HepG2 (cell line): ENCODE results near the gene PCSK2. TPM values are rescaled to one million over a fixed set of nuclear protein-coding genes. Genes with fewer than 3 reads are reported as not detected.

ENCODE experiments used
- ATAC-seq: fragments of 200-7000 bp; cut with Tn5 transposase; 3 replicates; pipeline ENCODE4 v1.9.1; 2020; ENCODE audit warnings: mild to moderate bottlenecking, moderate library complexity
- BruUV-seq: library from RNA; stranded (reverse); fragments of 400-500 nt; replicated peaks from 2 replicates; lab custom pipeline; 2021; lab: Mats Ljungman, UMichigan
- CTCF ChIA-PET: fragments of 300-600 bp; formaldehyde crosslinking; extraction: SDS; loops from one replicate; lab custom pipeline; 2021; ENCODE audit warnings: low total read pairs, inconsistent platforms, low intra/inter-chr PET ratio; lab: Yijun Ruan, JAX
- POLR2A ChIA-PET: fragments of 350-600 bp; sonication (Branson Sonifier 250); formaldehyde crosslinking; loops from one replicate; lab custom pipeline; 2020; ENCODE audit warnings: antibody characterized with exemption, inconsistent platforms; lab: Yijun Ruan, JAX
- DNase-seq: peaks from one replicate; pipeline ENCODE4 v3.0.0-alpha.2; 2015; ENCODE audit warnings: low spot score
- FAIRE-seq: peaks from 3 replicates; lab custom pipeline; 2011; peaks lifted over from hg19 to GRCh38; lab: Jason Lieb, UNC
- H2AFZ ChIP-seq: one replicate; pipeline ENCODE4 v1.6.1; 2011; ENCODE audit warnings: low read length, inconsistent platforms
- H3K27ac ChIP-seq: fragments of 300-600 bp; 3 replicates; pipeline ENCODE4 v1.8.0; 2011; ENCODE audit warnings: mixed run types, mild to moderate bottlenecking, mixed read lengths, low read length, inconsistent platforms; ENCODE audit not compliant: insufficient read depth; ENCODE audit errors: extremely low read length
- H3K27me3 ChIP-seq, 2 experiments: fragments of 200-600 bp in 1 of 2; 2 replicates in 1 of 2; 3 replicates in 1 of 2; pipeline versions ENCODE4 v1.6.0 to v1.8.0; 2011; ENCODE audit warnings: low read length in 2 of 2, mild to moderate bottlenecking in 2 of 2, moderate library complexity in 2 of 2, inconsistent platforms in 1 of 2; ENCODE audit not compliant: insufficient read depth in 2 of 2, control insufficient read depth in 1 of 2
- H3K36me3 ChIP-seq, 2 experiments: fragments of 200-600 bp in 1 of 2; replicated peaks in 1 of 2; 2 replicates in 1 of 2; 3 replicates in 1 of 2; pipeline versions ENCODE4 v1.5.1 to v1.8.0; 2011; ENCODE audit warnings: low read length in 2 of 2, inconsistent platforms in 1 of 2; ENCODE audit not compliant: insufficient read depth in 2 of 2, control insufficient read depth in 1 of 2
- H3K4me1 ChIP-seq: 2 replicates; pipeline ENCODE4 v1.5.1; 2012; ENCODE audit warnings: low read length, inconsistent platforms; ENCODE audit not compliant: insufficient read depth
- H3K4me2 ChIP-seq: 2 replicates; pipeline ENCODE4 v1.6.0; 2011; ENCODE audit warnings: low read depth, low read length, inconsistent platforms
- H3K4me3 ChIP-seq, 3 experiments: fragments of 200-600 bp in 1 of 3; sonication (generic), shearing (Covaris generic) in 1 of 3; replicated peaks in 1 of 3; 2 replicates each; pipeline ENCODE4 v1.5.1; 2011 to 2016; ENCODE audit warnings: low read length in 3 of 3, inconsistent platforms in 2 of 3, low read depth in 2 of 3, mild to moderate bottlenecking in 2 of 3, control low read depth in 1 of 3, mixed read lengths in 1 of 3; ENCODE audit not compliant: insufficient read depth in 1 of 3
- H3K79me2 ChIP-seq: one replicate; pipeline ENCODE4 v1.6.1; 2011; ENCODE audit warnings: low read length, inconsistent platforms; ENCODE audit not compliant: insufficient read depth
- H3K9ac ChIP-seq: 2 replicates; pipeline ENCODE4 v1.6.0; 2011; ENCODE audit warnings: mild to moderate bottlenecking, low read depth, low read length, inconsistent platforms; ENCODE audit not compliant: insufficient read depth
- H3K9me3 ChIP-seq: 2 replicates; pipeline ENCODE4 v1.5.1; 2012; ENCODE audit warnings: mild to moderate bottlenecking, low read length
- H4K20me1 ChIP-seq: 2 replicates; pipeline ENCODE4 v1.6.0; 2011; ENCODE audit warnings: inconsistent platforms, mild to moderate bottlenecking, low read length, moderate library complexity; ENCODE audit not compliant: insufficient read depth
- CREB1 ChIP-seq, 2 experiments: fragments of 450-650 bp in 1 of 2; IDR thresholded peaks; 2 replicates each; pipeline ENCODE4 v1.6.1; 2016 to 2017; ENCODE audit warnings: control low read depth in 1 of 2, mild to moderate bottlenecking in 1 of 2, missing compliant biosample characterization in 1 of 2, missing genetic modification characterization in 1 of 2
- EP300 ChIP-seq, 3 experiments: sonication (generic) in 1 of 3; formaldehyde crosslinking in 1 of 3; IDR thresholded peaks; 2 replicates each; pipeline versions ENCODE4 v1.5.1 to v1.6.1; 2011 to 2020; ENCODE audit warnings: low read depth in 2 of 3, low read length in 2 of 3, borderline replicate concordance in 1 of 3, improper control_type of control experiment in 1 of 3, mild to moderate bottlenecking in 1 of 3, missing genetic modification reagents in 1 of 3, moderate library complexity in 1 of 3
- FOXK2 ChIP-seq: fragments of 450-650 bp; IDR thresholded peaks from 2 replicates; pipeline ENCODE4 v1.6.1; 2016
- HOXA3 ChIP-seq: sonication (generic); formaldehyde crosslinking; IDR thresholded peaks from 2 replicates; pipeline ENCODE4 v1.5.0; 2020; ENCODE audit warnings: missing genetic modification reagents
- KAT2B ChIP-seq: fragments of 150-350 bp; IDR thresholded peaks from 2 replicates; pipeline ENCODE4 v1.6.1; 2014; ENCODE audit warnings: low read depth, low read length, borderline replicate concordance
- KLF6 ChIP-seq: IDR thresholded peaks from 2 replicates; pipeline ENCODE4 v1.8.0; 2016; ENCODE audit warnings: missing biosample characterization, missing genetic modification reagents
- KMT2A ChIP-seq: sonication (generic); formaldehyde crosslinking; IDR thresholded peaks from 2 replicates; pipeline ENCODE4 v1.4.0; 2020; ENCODE audit warnings: missing genetic modification reagents
- MED1 ChIP-seq: sonication (generic); formaldehyde crosslinking; IDR thresholded peaks from 2 replicates; pipeline ENCODE4 v1.4.0; 2020; ENCODE audit warnings: missing genetic modification reagents
- NCOA5 ChIP-seq: sonication (generic); formaldehyde crosslinking; IDR thresholded peaks from 2 replicates; pipeline ENCODE4 v1.4.0; 2020; ENCODE audit warnings: missing genetic modification reagents
- NR2C2 ChIP-seq: sonication (generic); formaldehyde crosslinking; IDR thresholded peaks from 2 replicates; pipeline ENCODE4 v1.4.0; 2020; ENCODE audit warnings: missing genetic modification reagents, mild to moderate bottlenecking, moderate library complexity, borderline replicate concordance
- NR2F6 ChIP-seq, 2 experiments: IDR thresholded peaks; 2 replicates each; pipeline ENCODE4 v1.6.1; 2016; ENCODE audit warnings: antibody characterized with exemption in 1 of 2, mild to moderate bottlenecking in 1 of 2
- TBX3 ChIP-seq: fragments of 450-650 bp; IDR thresholded peaks from 2 replicates; pipeline ENCODE4 v1.6.1; 2017; ENCODE audit warnings: antibody characterized with exemption, mild to moderate bottlenecking, inconsistent platforms, borderline replicate concordance
- ZNF747 ChIP-seq: sonication (generic); formaldehyde crosslinking; IDR thresholded peaks from 2 replicates; pipeline ENCODE4 v1.8.1; 2023; ENCODE audit warnings: missing genetic modification reagents, mild to moderate bottlenecking, borderline replicate concordance
- ZNF780A ChIP-seq: sonication (generic); formaldehyde crosslinking; IDR thresholded peaks from 2 replicates; pipeline ENCODE4 v1.8.0; 2022; ENCODE audit warnings: mild to moderate bottlenecking, missing genetic modification reagents, moderate library complexity
- WGBS: methylation state at CpG from one replicate; pipeline ENCODE4 v1.1.6; 2017; ENCODE audit warnings: low lambda C conversion rate; 5-methylcytosine and 5-hydroxymethylcytosine counted together
- in situ Hi-C: cut with HindIII; loops from 2 replicates; pipeline ENCODE4 v1.10.0; 2017; ENCODE audit warnings: low pct_unique_long_range_greater_than_20kb; ENCODE audit not compliant: extremely low pct_ligation_motif_present
- intact Hi-C: fragments of 100-400 bp; cut with micrococcal nuclease; formaldehyde crosslinking; loops from one replicate; pipeline ENCODE4 v1.10.0; 2022; ENCODE audit not compliant: unreplicated experiment
- polyA plus RNA-seq, 8 experiments: library from polyadenylated mRNA; depleted of rRNA in 3 of 8; stranded (reverse) in 7 of 8; unstranded in 1 of 8; fragments of >200 nt; fragmentation: Illumina TruSeq in 4 of 8; extraction: Trizol in 4 of 8; gene quantifications; 2 replicates each; pipeline versions ENCODE4 v1.2.1 to v1.2.3, GENCODE V29; 2011 to 2016; ENCODE audit warnings: low read depth in 4 of 8, missing spikeins in 1 of 8, mixed read lengths in 1 of 8; ENCODE audit not compliant: insufficient read depth in 1 of 8
- total RNA-seq, 5 experiments: library from RNA; depleted of rRNA; stranded (reverse); fragments of >200 nt; fragmentation: Illumina TruSeq; extraction: Trizol; gene quantifications; 2 replicates each; pipeline ENCODE4 v1.2.3, GENCODE V29; 2016; ENCODE audit warnings: low read depth in 1 of 5
- TF ChIP-seq, protein P1 (sequence below): sonication (generic); formaldehyde crosslinking; IDR thresholded peaks from 2 replicates; pipeline ENCODE4 v1.4.0; 2020; ENCODE audit warnings: missing genetic modification reagents
- TF ChIP-seq, protein P2 (sequence below): sonication (generic); formaldehyde crosslinking; IDR thresholded peaks from 2 replicates; pipeline ENCODE4 v1.4.0; 2020; ENCODE audit warnings: missing genetic modification reagents
- TF ChIP-seq, protein P3 (sequence below): IDR thresholded peaks from 2 replicates; pipeline ENCODE4 v1.6.1; 2018; ENCODE audit warnings: missing genetic modification reagents

PCSK2 gene
- total and polyA plus RNA-seq, 2 of the 13 experiments (the other 11 are each of a cell fraction or from before 2014, with no cell fraction given) = not detected

DNA sequence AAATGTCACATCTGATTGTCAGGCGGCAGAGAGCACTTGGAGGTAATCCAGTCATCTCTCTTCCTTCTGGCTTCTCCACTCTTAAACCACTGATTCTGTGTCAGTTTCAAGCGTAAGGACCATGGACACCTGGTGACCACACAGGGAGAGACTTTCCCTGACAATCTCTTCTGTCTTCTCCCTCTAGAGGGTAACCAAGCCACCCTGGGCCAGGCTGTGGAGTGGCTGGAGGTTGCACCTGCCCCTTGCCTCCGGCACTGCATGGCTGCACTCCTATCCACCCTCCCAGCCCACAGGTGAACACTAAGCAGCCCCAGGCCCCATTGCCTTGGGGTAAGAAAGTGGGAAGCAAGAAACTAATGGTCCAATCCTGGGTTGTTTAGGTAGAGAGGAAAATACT is 225.6 kb downstream of the PCSK2 start:
- FAIRE-seq = no peak
- Histone ChIP-seq H3K4me1 (no peaks in the 10 kb centered on the region), H3K4me2 (no peak overlapping the region), H2AFZ (no peak overlapping the region), H3K27ac (no peak overlapping the region), H3K36me3 (no peaks in the 10 kb centered on the region), H3K9me3 (no peaks in the 10 kb centered on the region), H3K27me3 (peaks cover 2 to 47% of the 10 kb centered on the region in 2 experiments; a peak in 4 of 5 replicates), H3K4me3 (no peak overlapping the region), H3K79me2 (no peaks in the 10 kb centered on the region), H4K20me1 (no peaks in the 10 kb centered on the region), H3K9ac (no peak overlapping the region)
- TF ChIP-seq, protein P1, sequence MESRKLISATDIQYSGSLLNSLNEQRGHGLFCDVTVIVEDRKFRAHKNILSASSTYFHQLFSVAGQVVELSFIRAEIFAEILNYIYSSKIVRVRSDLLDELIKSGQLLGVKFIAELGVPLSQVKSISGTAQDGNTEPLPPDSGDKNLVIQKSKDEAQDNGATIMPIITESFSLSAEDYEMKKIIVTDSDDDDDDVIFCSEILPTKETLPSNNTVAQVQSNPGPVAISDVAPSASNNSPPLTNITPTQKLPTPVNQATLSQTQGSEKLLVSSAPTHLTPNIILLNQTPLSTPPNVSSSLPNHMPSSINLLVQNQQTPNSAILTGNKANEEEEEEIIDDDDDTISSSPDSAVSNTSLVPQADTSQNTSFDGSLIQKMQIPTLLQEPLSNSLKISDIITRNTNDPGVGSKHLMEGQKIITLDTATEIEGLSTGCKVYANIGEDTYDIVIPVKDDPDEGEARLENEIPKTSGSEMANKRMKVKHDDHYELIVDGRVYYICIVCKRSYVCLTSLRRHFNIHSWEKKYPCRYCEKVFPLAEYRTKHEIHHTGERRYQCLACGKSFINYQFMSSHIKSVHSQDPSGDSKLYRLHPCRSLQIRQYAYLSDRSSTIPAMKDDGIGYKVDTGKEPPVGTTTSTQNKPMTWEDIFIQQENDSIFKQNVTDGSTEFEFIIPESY = no peak
- TF ChIP-seq NCOA5 (no peak), KLF6 (no peak), TBX3 (no peak), HOXA3 (CRISPR knock-in tag) (no peak), ZNF747 (CRISPR knock-in tag) (no peak), NR2F6 (IDR thresholded peaks at IDR 0.05) (no peak), NR2F6 (CRISPR knock-in tag; IDR thresholded peaks at IDR 0.05) (no peak), KMT2A (CRISPR knock-in tag) (no peak), NR2C2 (CRISPR knock-in tag) (no peak), CREB1 (IDR thresholded peaks at IDR 0.05) (no peak), CREB1 (CRISPR knock-in tag; IDR thresholded peaks at IDR 0.05) (no peak), EP300 (IDR thresholded peaks at IDR 0.05; ENCODE audit: low read depth in 2 of 2, low read length in 2 of 2) (no peak), EP300 (CRISPR knock-in tag; IDR thresholded peaks at IDR 0.05; ENCODE audit: borderline replicate concordance) (no peak), MED1 (CRISPR knock-in tag) (no peak), FOXK2 (no peak), ZNF780A (CRISPR knock-in tag) (no peak), KAT2B (no peak)
- TF ChIP-seq, protein P2, sequence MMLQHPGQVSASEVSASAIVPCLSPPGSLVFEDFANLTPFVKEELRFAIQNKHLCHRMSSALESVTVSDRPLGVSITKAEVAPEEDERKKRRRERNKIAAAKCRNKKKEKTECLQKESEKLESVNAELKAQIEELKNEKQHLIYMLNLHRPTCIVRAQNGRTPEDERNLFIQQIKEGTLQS = no peak
- TF ChIP-seq, protein P3, sequence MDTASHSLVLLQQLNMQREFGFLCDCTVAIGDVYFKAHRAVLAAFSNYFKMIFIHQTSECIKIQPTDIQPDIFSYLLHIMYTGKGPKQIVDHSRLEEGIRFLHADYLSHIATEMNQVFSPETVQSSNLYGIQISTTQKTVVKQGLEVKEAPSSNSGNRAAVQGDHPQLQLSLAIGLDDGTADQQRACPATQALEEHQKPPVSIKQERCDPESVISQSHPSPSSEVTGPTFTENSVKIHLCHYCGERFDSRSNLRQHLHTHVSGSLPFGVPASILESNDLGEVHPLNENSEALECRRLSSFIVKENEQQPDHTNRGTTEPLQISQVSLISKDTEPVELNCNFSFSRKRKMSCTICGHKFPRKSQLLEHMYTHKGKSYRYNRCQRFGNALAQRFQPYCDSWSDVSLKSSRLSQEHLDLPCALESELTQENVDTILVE (CRISPR knock-in tag) = no peak
- 17% methylated on average over 3 of the region's 3 CpGs for WGBS
- ChIA-PET CTCF (no interaction called here), POLR2A (no interaction called here)
- DNase-seq = no peak
- no TSS peak for BruUV-seq
- intact Hi-C loops (no loop called here), in situ Hi-C loops (no loop called here)
- ATAC-seq = peak; percentile 64; the same call in 2 of the 3 replicates
